GM13977 (cell line): Measurements from ENCODE around the gene PDE8A.
A peak's percentile ranks its signal among the peaks of the same experiment; 100 is the strongest.
"Not testable (repeated sequence)": the region's sequence is repeated elsewhere in the genome, so short reads cannot be mapped to it uniquely, and the experiment has no call there.

ENCODE experiments used
- DNase-seq: peaks from one replicate; pipeline ENCODE4 v3.0.0; 2012; ENCODE audit warnings: low spot score
- in situ Hi-C: fragments of 300-500 bp; cut with MboI; formaldehyde crosslinking; loops from one replicate; pipeline ENCODE4 v1.12.0; 2022; ENCODE audit warnings: low sequenced_read_pairs, low pct_unique_long_range_greater_than_20kb, mixed read lengths, inconsistent platforms; ENCODE audit not compliant: unreplicated experiment
- TF ChIP-seq, protein P1 (sequence below): IDR thresholded peaks from 2 replicates; pipeline ENCODE4 v1.5.1; 2012; ENCODE audit warnings: mild to moderate bottlenecking, control low read depth; ENCODE audit not compliant: insufficient read depth; ENCODE audit errors: extremely low read depth, missing control alignments

Gene PDE8A

GRCh38 chr15:84980196-84981053 lies 1.2 kb upstream of the PDE8A start:
- DNase-seq, result peak; percentile 87
- TF ChIP-seq, protein P1, sequence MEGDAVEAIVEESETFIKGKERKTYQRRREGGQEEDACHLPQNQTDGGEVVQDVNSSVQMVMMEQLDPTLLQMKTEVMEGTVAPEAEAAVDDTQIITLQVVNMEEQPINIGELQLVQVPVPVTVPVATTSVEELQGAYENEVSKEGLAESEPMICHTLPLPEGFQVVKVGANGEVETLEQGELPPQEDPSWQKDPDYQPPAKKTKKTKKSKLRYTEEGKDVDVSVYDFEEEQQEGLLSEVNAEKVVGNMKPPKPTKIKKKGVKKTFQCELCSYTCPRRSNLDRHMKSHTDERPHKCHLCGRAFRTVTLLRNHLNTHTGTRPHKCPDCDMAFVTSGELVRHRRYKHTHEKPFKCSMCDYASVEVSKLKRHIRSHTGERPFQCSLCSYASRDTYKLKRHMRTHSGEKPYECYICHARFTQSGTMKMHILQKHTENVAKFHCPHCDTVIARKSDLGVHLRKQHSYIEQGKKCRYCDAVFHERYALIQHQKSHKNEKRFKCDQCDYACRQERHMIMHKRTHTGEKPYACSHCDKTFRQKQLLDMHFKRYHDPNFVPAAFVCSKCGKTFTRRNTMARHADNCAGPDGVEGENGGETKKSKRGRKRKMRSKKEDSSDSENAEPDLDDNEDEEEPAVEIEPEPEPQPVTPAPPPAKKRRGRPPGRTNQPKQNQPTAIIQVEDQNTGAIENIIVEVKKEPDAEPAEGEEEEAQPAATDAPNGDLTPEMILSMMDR, result no peak
- in situ Hi-C loops, result no loop called here

DNA sequence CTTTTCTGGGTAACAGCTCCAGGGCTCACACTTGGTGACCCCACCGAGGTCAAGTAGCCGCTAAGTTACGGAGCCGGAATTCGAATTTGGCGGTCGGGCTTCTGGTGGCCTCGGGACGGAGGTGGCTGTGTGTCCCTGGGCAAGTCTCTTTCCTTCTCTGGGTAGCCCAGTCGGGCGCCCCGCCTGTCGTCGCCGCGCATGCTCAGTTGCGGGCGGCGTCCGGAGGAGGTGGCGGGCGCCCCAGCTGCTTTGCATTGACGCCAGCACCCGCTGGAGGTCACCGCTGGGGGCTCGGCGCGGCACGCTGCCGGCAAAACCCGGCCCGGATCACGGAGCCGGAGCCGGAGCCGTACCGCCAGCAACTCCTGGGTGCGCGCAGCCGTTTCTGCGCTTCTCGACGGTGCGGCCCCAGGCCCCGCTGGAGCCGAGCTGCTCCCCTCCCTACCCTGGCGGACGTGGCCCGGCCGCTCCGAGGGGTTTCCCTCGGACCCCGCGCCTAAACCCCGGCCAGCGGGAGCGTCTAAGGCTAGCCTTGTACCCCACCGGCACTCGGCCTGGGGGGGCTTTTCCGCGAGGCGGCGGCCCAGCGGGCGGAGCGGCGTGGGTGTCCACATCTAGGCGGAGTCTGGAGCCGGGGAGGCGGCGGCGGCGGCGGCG lies 474 bp upstream of the PDE8A start:
- TF ChIP-seq, protein P1, result no peak
- in situ Hi-C loops, result no loop called here
- peak; percentile 100 for DNase-seq

DNA sequence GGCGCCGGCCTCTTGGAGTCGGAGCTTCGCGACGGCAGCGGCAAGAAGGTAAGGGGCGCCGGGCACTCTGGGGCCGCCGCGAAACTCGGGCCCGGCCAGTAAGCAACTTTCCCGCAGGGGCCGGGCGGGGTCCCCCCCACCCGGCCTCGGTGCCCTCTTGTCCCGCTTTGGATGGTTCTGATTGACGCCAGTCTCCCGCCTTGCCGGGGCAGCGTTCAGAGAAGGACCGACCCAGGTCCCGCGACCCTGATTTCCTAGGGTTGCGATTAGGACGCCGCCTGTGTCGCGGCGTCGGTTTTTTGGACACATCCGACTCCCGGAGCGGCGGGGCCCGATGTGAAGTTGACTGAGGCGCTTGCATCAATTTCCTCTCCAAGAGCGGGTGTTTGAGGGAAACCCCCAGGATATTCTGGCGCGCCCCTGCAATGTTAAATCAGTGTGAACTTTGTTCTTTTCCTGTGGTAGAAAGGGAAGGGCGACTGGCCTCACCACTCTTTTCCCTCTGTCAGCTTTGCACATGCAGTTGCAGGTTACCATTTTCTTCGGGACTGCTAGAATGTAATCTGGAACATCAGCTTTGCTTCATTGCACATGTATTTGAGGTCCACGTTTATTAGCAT lies 755 bp downstream of the PDE8A start:
- TF ChIP-seq, protein P1, result no peak
- DNase-seq, result peak; percentile 40
- in situ Hi-C loops, result no loop called here

- TF ChIP-seq, protein P1, result no peak
- in situ Hi-C loops, result no loop called here
- no peak for DNase-seq
These were observed 1.6 kb downstream of the PDE8A start for GRCh38 chr15:84983294-84983693.

DNA sequence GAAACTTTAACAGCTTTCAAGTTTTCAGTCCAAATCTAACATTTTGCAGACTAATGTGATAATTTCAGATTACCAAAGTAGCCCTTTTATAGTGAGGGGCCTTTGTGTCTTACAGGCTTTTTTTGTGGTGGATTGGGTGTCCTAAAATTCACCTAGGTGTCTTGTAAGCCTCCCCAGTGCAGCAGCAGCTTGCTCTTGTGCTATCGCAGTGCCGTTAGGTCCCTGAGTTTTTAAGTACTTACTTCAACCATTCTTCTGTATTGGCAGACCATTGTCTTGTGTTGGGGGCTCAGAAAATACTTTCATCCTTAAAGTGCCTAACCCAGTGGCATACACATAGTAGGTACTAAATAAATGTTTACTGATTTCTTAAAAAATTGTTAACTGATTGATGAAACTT lies 2.1 kb downstream of the PDE8A start:
- in situ Hi-C loops, result no loop called here
- no peak for DNase-seq
- TF ChIP-seq, protein P1, result no peak

DNA sequence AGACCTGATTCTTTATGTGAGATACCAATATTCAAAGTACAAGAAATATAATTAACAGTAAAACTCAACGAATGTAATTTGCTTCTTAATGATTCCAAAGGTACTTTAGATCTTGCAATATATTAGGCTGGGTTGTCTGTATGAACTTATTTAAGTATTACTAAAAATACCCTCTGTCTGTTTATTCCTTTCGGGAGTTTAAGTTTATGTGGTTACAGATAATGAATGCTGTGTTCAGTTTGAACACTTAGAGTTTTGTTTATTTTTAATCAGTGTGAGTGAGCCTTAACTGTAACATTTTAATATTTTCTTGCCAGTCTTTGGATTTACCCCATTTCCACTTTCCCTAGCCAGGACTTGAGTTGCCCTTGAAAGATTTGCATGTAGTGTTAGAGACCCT lies 3.5 kb downstream of the PDE8A start:
- in situ Hi-C loops, result no loop called here
- DNase-seq, result no peak
- TF ChIP-seq, protein P1, result no peak

DNA sequence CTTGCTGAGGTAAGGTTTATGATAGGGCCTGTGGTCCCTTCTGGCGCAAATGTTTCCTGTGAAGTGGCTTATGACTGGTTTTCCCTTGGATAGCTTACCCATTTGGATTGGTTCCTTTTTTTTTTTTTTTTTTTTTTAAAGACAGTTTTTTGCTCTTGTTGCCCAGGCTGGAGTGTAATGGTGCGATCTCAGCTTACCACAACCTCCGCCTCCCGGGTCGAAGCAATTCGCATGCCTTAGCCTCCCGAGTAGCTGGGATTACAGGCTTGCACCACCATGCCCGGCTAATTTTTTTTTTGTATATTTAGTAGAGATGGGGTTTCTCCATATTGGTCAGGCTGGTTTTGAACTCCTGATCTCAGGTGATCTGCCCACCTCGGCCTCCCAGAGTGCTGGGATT lies 5.7 kb downstream of the PDE8A start:
- DNase-seq, in situ Hi-C loops: not testable (repeated sequence)
